Effector CD8-positive, alpha-beta T cell (primary cell): ENCODE results near the gene ZNF605.
"Not testable (repeated sequence)": the region's sequence is repeated elsewhere in the genome, so short reads cannot be mapped to it uniquely, and the experiment has no call there.

Experiments used
- DNase-seq: peaks from one replicate; lab custom pipeline; 2025; lab: John Stamatoyannopoulos, UW

The ZNF605 gene

DNA sequence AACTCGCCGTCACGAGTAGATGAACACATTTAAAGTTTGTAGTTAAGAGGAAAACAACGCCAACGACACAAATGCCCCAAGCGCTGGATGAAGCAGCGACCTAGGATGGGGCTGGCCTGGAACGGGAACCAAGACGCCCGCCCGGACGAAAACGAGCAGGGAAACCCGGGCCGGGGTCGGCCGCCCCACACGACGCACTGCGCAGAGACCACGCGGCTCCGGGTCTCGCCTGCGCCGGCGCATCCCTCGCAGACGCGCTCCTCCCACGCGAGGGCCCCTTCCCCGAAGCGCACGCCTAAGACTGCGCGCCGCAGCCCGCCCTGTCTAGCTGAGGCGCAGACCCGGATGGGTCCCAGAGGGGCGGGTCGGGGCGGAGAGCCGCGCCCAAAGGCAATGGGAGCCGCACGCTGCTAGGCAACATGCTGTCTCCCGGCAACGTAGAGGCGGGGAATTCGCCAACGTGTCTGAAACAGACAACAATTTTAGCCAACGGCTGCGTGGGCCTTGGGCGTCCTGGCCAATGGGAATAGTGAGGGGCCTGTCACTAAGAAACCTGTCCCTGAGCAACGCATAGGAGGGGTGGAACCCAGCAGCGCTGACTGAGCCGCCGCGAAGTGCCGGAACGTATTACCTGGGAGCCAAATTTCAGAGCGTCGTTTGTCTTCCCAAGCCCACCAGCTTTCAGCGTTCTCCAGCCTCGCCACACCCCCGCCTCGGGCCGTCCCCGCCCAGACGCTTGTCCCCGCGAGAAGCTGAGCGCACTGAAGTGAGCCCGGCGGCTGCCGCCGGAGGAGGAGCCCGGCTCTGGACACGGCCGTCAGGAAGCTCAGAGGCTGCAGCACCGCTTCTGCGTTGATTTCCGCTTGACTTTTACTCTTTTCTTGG, 47.7 kb downstream of the ZNF605 start:
- DNase-seq, result peak; percentile 97

DNA sequence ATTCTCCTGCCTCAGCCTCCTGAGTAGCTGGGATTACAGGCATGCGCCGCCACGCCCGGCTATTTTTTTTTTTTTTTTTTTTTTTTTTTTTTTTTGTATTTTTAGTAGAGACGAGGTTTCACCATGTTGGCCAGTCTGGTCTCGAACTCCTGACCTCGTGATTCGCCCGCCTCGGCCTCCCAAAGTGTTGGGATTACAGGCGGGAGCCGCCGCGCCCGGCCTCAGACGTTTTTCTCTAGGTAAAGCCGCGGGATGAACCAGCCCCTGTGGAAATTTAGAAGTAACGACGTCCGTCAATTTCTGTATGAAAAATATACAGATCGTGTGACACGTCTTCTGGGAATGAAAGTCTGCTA, 48.3 kb downstream of the ZNF605 start:
- DNase-seq, result not testable (repeated sequence)

GRCh38 chr12:132907216-132907615, 48.9 kb downstream of the ZNF605 start:
- DNase-seq, result no peak

DNA sequence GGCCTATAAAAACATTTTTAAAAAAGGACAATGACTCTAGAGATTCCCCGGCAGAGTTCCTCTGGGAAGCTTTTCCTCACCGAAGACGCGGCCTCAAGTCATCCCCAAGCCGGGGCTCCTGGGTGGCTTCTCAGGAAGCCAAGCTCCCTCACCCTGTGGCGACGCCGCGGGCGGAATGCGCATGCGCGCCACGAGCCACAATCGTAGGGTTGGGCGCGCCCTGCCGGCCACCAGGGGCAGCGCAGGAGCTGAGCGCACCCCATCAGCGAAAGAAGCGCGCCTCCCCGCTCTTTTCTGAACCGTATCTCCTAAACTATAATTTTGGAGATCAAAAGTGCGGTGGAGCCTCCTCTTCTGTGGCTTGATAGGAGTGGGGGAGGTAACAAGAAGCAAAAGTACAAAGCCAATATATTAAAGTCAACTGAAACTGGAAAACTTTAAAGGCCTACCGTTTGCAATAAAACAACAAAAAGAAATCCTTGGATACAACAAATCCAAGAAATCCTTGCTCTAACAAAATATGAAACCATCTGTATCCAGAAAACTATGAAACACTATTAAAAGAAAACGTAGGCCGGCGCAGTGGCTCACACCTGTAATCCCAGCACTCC, 51.3 kb downstream of the ZNF605 start:
- peak; percentile 87 for DNase-seq

GRCh38 chr12:132899033-132899432, 57.1 kb downstream of the ZNF605 start:
- DNase-seq, result no peak

- DNase-seq, result no peak
Measured at GRCh38 chr12:132888852-132889251, 67.3 kb downstream of the ZNF605 start.

DNA sequence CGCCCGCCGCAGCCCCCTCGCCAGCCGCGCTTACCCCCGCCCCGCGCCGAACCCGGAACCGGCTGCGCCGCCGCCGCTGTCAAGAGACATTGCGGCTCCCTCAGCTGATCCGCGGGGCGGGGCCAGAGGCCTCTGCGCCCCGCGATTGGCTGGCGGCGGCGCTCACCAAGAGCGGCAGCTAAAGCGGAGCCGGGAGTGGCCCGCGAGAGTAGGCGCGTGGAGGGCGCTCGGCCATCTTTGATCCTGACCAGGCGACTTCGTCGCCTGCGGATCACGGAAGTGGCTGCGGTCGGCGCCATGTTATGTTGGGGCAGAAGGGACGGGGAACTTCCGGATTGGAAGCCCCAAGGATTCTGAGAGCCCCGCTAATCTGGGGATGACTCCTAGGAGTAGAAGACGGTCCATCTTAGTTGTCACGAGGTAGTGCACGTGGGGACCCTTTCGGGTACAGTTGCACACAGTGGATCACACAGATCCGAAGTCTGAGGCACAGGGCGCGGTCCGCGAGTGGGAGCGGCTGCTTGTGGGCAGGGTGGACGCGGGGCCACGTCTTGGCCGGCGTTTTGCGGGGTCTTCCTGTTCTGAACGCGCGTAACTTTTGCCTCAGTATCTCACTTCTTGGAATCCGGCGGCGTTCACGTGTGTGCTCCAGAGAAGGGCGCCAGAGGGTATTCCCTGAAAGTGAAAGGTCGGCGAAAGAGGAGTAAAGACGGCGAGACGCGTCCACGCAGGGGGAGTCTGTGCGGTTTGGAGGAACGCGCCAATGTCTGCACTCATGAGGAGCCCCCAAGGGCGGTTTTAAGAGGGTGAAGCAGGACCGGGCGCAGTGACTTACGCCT, 68.4 kb downstream of the ZNF605 start, which contains the start of gene CHFR:
CHFR (minus strand) TSS at position 93 of the 839 bp plus-strand sequence. CDS start 277 bp downstream, outside the sequence.
- peak; percentile 85 for DNase-seq

DNA sequence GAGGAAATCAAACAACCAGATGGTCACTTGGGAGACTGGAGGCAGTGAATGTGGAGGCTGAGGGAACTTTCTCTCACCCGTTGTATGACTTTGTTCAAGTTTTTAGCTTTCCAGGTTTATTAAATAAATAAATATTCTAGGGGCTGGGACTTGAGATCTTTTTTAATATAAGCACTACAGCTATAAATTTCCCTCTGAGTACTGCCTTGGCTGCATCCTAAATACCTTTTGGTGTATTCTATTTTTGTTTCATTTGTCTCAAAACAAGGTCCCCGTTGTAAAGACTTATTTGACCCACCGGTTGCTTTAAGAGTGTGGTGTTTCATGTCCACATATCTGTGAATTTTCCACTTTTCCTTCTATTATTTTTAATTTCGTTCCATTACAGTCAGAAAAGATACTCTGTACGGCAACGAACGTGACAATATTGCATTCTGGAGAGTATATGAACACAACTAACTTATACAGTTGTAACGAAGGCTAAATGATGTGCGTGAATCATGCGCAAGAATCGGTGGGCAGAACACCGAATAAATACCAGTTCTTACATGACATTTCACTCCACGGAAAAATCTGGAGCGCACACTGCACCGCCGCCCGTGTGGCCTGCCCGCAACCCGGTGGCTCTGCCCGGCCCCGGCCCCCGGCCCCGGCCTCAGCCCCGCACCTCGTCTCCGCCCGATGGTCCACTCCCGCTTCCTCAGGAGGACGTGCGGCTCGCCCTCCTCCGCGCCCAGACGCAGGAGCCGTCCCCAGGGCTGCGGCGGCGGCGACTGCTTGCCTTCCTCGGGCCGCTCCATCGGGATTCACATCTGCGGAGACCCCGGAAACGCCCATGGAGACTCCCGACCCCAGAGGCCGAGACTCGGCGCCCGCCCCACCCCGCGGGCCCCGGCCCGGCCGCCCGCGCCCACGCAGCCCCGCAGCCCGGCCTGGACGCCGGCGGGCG, 69.3 kb downstream of the ZNF605 start:
- DNase-seq, result no peak

- DNase-seq, result no peak
Measured at GRCh38 chr12:132881818-132882217, 74.3 kb downstream of the ZNF605 start.

DNA sequence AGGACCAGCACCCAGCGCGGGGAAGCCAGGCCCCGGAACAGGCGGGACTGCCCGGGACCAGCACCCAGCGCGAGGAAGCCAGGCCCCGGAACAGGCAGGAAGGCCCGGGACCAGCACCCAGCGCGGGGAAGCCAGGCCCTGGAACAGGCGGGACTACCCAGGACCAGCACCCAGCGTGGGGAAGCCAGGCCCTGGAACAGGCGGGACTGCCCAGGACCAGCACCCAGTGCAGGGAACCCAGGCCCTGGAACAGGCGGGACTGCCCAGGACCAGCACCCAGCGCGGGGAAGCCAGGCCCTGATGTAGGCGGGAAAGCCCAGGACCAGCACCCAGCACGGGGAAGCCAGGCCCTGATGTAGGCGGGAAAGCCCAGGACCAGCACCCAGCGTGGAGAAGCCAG, 81.5 kb downstream of the ZNF605 start:
- not testable (repeated sequence) for DNase-seq

DNA sequence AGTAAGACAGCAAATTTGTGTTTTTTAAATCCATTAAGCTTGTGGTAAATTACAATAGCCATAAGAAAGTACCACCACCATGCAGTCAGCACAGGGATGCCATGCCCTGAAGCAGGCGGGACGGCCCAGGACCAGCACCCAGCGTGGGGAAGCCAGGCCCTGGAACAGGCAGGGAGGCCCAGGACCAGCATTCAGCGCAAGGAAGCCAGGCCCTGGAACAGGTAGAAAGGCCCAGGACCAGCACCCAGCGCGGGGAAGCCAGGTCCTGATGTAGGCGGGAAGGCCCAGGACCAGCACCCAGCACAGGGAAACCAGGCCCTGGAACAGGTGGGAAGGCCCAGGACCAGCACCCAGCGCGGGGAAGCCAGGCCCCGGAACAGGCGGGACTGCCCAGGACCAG, 81.9 kb downstream of the ZNF605 start:
- DNase-seq, result no peak

- no peak for DNase-seq
Measured at GRCh38 chr12:132873724-132874123, 82.4 kb downstream of the ZNF605 start.

DNA sequence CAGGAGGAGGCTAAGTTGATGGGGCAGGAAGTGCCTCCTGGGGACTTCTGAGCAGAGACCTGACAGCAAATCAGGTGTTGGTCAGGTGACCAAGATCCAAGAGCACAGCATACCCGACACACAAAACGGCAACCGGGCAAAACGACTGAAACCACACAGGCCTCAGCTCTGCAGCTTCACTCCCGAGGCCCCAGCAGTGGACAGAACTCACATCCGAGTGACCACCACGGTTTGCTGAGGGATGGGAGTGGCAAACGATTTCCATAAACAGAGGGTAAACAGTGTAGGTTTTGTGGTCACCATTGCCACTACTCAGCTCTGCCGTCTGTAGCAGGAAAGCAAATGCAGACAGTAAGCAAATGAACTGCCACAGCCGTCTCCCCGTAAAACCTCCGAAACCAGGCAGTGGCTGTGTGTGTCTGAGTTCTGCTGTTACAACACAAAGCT, 83.1 kb downstream of the ZNF605 start:
- DNase-seq, result no peak

DNA sequence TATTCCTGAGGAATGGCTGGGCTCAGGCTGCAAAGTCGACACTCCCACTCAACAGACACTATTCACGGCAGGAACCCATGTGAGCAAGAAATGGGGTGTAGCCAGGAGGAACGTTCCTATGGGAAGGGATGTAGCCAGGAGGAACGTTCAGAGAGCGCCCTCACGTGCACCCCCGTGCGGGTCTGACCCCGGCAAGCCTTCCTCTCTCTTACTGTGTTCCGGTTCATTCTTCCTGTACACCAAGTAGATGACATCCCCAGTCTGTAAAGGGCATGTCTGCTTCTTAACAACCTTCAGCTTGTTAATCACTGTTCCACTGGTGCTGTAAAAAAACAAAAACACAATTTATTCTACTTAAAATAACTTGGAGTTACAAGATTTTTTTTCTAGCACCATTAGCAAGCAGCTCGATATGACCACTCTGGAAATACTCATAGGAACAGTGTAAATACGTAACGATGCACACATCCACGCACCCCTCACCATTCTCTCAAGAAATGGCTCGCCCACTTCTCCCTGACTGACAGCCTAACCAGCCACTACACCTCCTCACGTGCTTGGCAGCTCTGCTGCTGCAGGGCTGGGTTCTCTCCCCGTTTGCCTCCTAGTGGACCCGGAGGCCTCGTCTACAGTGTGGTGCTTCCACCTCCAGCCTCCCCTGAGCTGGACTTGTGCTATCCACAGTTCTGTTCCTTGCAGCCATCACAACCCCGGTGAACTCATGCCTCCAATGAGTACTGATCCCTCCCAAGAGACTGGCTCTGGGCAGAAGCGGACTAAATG, 83.8 kb downstream of the ZNF605 start:
- no peak for DNase-seq

DNA sequence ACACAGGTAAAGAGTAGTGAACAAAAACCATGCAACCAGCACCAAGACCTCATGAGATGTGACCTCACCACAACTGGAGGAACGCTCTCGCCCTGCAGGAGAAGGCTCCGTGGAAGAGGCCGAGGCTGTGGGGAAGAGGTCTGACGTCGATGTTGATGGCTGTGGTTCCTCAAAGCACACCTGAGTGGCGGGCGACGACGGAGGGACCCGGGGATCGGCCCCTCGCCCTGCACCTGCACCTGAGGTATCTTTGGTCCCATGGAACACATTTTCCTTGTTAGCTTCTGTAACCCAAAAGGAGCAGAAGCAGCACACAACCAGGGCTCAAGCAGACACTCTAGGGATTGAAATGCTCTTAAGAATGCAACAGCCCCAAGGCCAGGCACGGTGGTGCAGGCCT, 86.6 kb downstream of the ZNF605 start:
- DNase-seq, result no peak
